A673 (cell line): ENCODE data around the gene MAP3K19. TPM values are rescaled to one million over a fixed set of nuclear protein-coding genes. Genes with fewer than 3 reads are reported as not detected.

Experiments
- BruUV-seq: library from RNA; stranded (reverse); fragments of 400-500 nt; replicated peaks from 2 replicates; lab custom pipeline; 2021; lab: Mats Ljungman, UMichigan
- CTCF ChIA-PET: fragments of 300-600 bp; sonication (Branson Sonifier 250); formaldehyde crosslinking; loops from one replicate; lab custom pipeline; 2022; ENCODE audit warnings: antibody characterized with exemption; lab: Charles Lee
- POLR2A ChIA-PET: fragments of 300-600 bp; sonication (Branson Sonifier 250); formaldehyde crosslinking; loops from one replicate; lab custom pipeline; 2022; ENCODE audit warnings: antibody characterized with exemption; ENCODE audit not compliant: low non-redundant PET; lab: Charles Lee
- DNase-seq: peaks from one replicate; pipeline ENCODE4 v3.0.0-alpha.2; 2015; ENCODE audit warnings: low spot score
- H3K27ac ChIP-seq: fragments of 200-600 bp; sonication (generic); 2 replicates; pipeline ENCODE4 v1.5.1; 2016; ENCODE audit warnings: mixed run types, low read depth, mild to moderate bottlenecking, mixed read lengths, antibody characterized with exemption, low read length; ENCODE audit not compliant: poor library complexity, severe bottlenecking
- H3K27me3 ChIP-seq: fragments of 200-600 bp; sonication (generic); replicated peaks from 2 replicates; pipeline ENCODE4 v1.6.1; 2017; ENCODE audit warnings: mixed run types, low read depth, mild to moderate bottlenecking, mixed read lengths, antibody characterized with exemption, low read length; ENCODE audit not compliant: insufficient read depth, poor library complexity
- H3K36me3 ChIP-seq: fragments of 200-600 bp; sonication (generic); 2 replicates; pipeline ENCODE4 v1.6.1; 2016; ENCODE audit warnings: mixed run types, mild to moderate bottlenecking, mixed read lengths, antibody characterized with exemption, low read length; ENCODE audit not compliant: insufficient read depth, poor library complexity, severe bottlenecking
- H3K4me1 ChIP-seq: fragments of 200-600 bp; sonication (generic); 2 replicates; pipeline ENCODE4 v1.6.1; 2017; ENCODE audit warnings: mixed run types, mild to moderate bottlenecking, mixed read lengths, antibody characterized with exemption, low read length; ENCODE audit not compliant: insufficient read depth, poor library complexity, severe bottlenecking
- H3K4me3 ChIP-seq: fragments of 200-600 bp; sonication (generic); 2 replicates; pipeline ENCODE4 v1.5.1; 2016; ENCODE audit warnings: low read depth, mixed run types, mild to moderate bottlenecking, mixed read lengths, low read length; ENCODE audit not compliant: poor library complexity, severe bottlenecking
- H3K9me3 ChIP-seq: fragments of 200-600 bp; sonication (generic); 2 replicates; pipeline ENCODE4 v1.6.1; 2016; ENCODE audit warnings: mixed run types, low read depth, mild to moderate bottlenecking, mixed read lengths, antibody characterized with exemption, low read length; ENCODE audit not compliant: poor library complexity, severe bottlenecking
- CTCF ChIP-seq: fragments of 300-800, 200-600 bp; sonication (generic); conservative IDR thresholded peaks from 2 replicates; pipeline ENCODE4 v1.5.1; 2017; ENCODE audit warnings: low read depth, mild to moderate bottlenecking, antibody characterized with exemption, low read length, moderate library complexity, mixed read lengths
- EZH2 ChIP-seq: fragments of 200-600 bp; sonication (generic); IDR thresholded peaks from 2 replicates; pipeline ENCODE4 v1.6.1; 2017; ENCODE audit warnings: borderline replicate concordance, low read depth, mild to moderate bottlenecking, mixed read lengths, antibody characterized with exemption, low read length; ENCODE audit not compliant: poor library complexity, severe bottlenecking
- intact Hi-C: fragments of 100-400 bp; cut with micrococcal nuclease; formaldehyde crosslinking; loops from one replicate; pipeline ENCODE4 v1.10.0; 2022; ENCODE audit not compliant: unreplicated experiment
- total RNA-seq: library from RNA; stranded (reverse); gene quantifications from 2 replicates; pipeline ENCODE4 v1.2.3, GENCODE V29; 2021

The MAP3K19 gene
- total RNA-seq, 1 experiment from 2014 or later: not detected

GRCh38 chr2:135050132-135050531, 2.9 kb upstream of the MAP3K19 start:
- intact Hi-C loops: loop anchor here (5.0 kb wide), 1 partner anchor 482 kb away; the partner anchor contains the start of genes R3HDM1 and ZRANB3
- no peak for TF ChIP-seq EZH2
- no peak for TF ChIP-seq CTCF
- Histone ChIP-seq H3K27ac (no peak overlapping the region), H3K4me1 (peaks cover 19% of the 10 kb centered on the region), H3K36me3 (no peaks in the 10 kb centered on the region), H3K4me3 (no peak overlapping the region), H3K9me3 (no peaks in the 10 kb centered on the region), H3K27me3 (no peaks in the 10 kb centered on the region)
- ChIA-PET POLR2A (no interaction called here), CTCF (interaction anchor here (0.7 kb wide), 1 partner anchor 764 kb away, joined by 4 read pairs; no protein-coding TSS in a partner anchor)
- no peak for DNase-seq
- no TSS peak for BruUV-seq

GRCh38 chr2:135048122-135048521, 875 bp upstream of the MAP3K19 start:
- Histone ChIP-seq H3K9me3 (no peaks in the 10 kb centered on the region), H3K27me3 (no peaks in the 10 kb centered on the region), H3K4me3 (no peak overlapping the region), H3K36me3 (no peaks in the 10 kb centered on the region), H3K27ac (no peak overlapping the region), H3K4me1 (no peaks in the 10 kb centered on the region)
- BruUV-seq: no TSS peak
- POLR2A ChIA-PET: no interaction called here
- CTCF ChIA-PET: no interaction called here
- TF ChIP-seq EZH2 (no peak), CTCF (no peak)
- intact Hi-C loops: no loop called here
- DNase-seq: no peak

GRCh38 chr2:135043345-135043744, 3.9 kb downstream of the MAP3K19 start:
- TF ChIP-seq CTCF (peak; percentile 63), EZH2 (no peak)
- POLR2A ChIA-PET: no interaction called here
- no peak overlapping the region for H3K4me3 ChIP-seq
- intact Hi-C loops: no loop called here
- H3K27ac ChIP-seq: no peak overlapping the region
- CTCF ChIA-PET: no interaction called here
- H3K9me3 ChIP-seq: no peaks in the 10 kb centered on the region
- H3K36me3 ChIP-seq: no peaks in the 10 kb centered on the region
- no peaks in the 10 kb centered on the region for H3K27me3 ChIP-seq
- DNase-seq: no peak
- no TSS peak for BruUV-seq
- H3K4me1 ChIP-seq: no peaks in the 10 kb centered on the region
